Measurements from ENCODE around the gene DRAXIN. TPM values are rescaled to one million over a fixed set of nuclear protein-coding genes. Genes with fewer than 3 reads are reported as not detected.

The DRAXIN gene
- polyA plus RNA-seq, 1 experiment, result 0.04 TPM

- no peak overlapping the region for H3K4me3 ChIP-seq (ENCODE audit: low read depth, low read length)
- CTCF ChIA-PET, result interaction anchor here (0.5 to 1.3 kb wide), 3 partner anchors 12 to 198 kb away, joined by 4 read pairs; no protein-coding TSS in a partner anchor
- POLR2A ChIA-PET, result no interaction called here
These were observed 57.7 kb downstream of the DRAXIN start for GRCh38 chr1:11749203-11749689.

GRCh38 chr1:11749996-11750395 is 58.5 kb downstream of the DRAXIN start:
- Histone ChIP-seq H3K27me3 (ENCODE audit: control insufficient read depth, insufficient read depth, low read length) (no peaks in the 10 kb centered on the region), H3K9me3 (ENCODE audit: control insufficient read depth, insufficient read depth, low read length) (no peaks in the 10 kb centered on the region), H3K27ac (ENCODE audit: low read depth, low read length) (no peak overlapping the region), H3K4me3 (ENCODE audit: low read depth, low read length) (no peak overlapping the region)
- DNase-seq (ENCODE audit: low read depth, low spot score), result no peak
- TF ChIP-seq CTCF (IDR thresholded peaks at IDR 0.05; ENCODE audit: low read depth, low read length), result no peak
- CTCF ChIA-PET, result interaction anchor here (0.5 to 1.3 kb wide), 3 partner anchors 13 to 197 kb away, joined by 4 read pairs; no protein-coding TSS in a partner anchor
- POLR2A ChIA-PET, result interaction anchor here (0.6 kb wide), 1 partner anchor 155 kb away, joined by 9 read pairs; no protein-coding TSS in a partner anchor

More at GRCh38 chr1:11749203-11749689, 57.7 kb downstream of the DRAXIN start:
- no peak overlapping the region for H3K27ac ChIP-seq (ENCODE audit: low read depth, low read length)
- TF ChIP-seq CTCF (IDR thresholded peaks at IDR 0.05; ENCODE audit: low read depth, low read length), result peak; percentile 43
- H3K27me3 ChIP-seq (ENCODE audit: control insufficient read depth, insufficient read depth, low read length), result no peaks in the 10 kb centered on the region
- no peak for DNase-seq (ENCODE audit: low read depth, low spot score)
- H3K9me3 ChIP-seq (ENCODE audit: control insufficient read depth, insufficient read depth, low read length), result no peaks in the 10 kb centered on the region

- ChIA-PET POLR2A (no interaction called here), CTCF (no interaction called here)
- Histone ChIP-seq H3K27ac (ENCODE audit: low read depth, low read length) (no peak overlapping the region), H3K27me3 (ENCODE audit: control insufficient read depth, insufficient read depth, low read length) (peaks cover 3% of the 10 kb centered on the region), H3K9me3 (ENCODE audit: control insufficient read depth, insufficient read depth, low read length) (no peaks in the 10 kb centered on the region), H3K4me3 (ENCODE audit: low read depth, low read length) (no peak overlapping the region)
- TF ChIP-seq CTCF (IDR thresholded peaks at IDR 0.05; ENCODE audit: low read depth, low read length), result no peak
- no peak for DNase-seq (ENCODE audit: low read depth, low spot score)
These were observed 59.6 kb downstream of the DRAXIN start for GRCh38 chr1:11751087-11751486.

- peaks cover 6% of the 10 kb centered on the region for H3K27me3 ChIP-seq (ENCODE audit: control insufficient read depth, insufficient read depth, low read length)
- ChIA-PET CTCF (no interaction called here), POLR2A (interaction anchor here (0.7 kb wide), 1 partner anchor 35 kb away, joined by 3 read pairs; no protein-coding TSS in a partner anchor)
- no peak overlapping the region for H3K4me3 ChIP-seq (ENCODE audit: low read depth, low read length)
- no peak for TF ChIP-seq CTCF (IDR thresholded peaks at IDR 0.05; ENCODE audit: low read depth, low read length)
- no peak overlapping the region for H3K27ac ChIP-seq (ENCODE audit: low read depth, low read length)
- no peaks in the 10 kb centered on the region for H3K9me3 ChIP-seq (ENCODE audit: control insufficient read depth, insufficient read depth, low read length)
- no peak for DNase-seq (ENCODE audit: low read depth, low spot score)
These were observed 61.0 kb downstream of the DRAXIN start for GRCh38 chr1:11752359-11753088.

- TF ChIP-seq CTCF (IDR thresholded peaks at IDR 0.05; ENCODE audit: low read depth, low read length), result no peak
- no peak overlapping the region for H3K4me3 ChIP-seq (ENCODE audit: low read depth, low read length)
- H3K27me3 ChIP-seq (ENCODE audit: control insufficient read depth, insufficient read depth, low read length), result peaks cover 6% of the 10 kb centered on the region
- DNase-seq (ENCODE audit: low read depth, low spot score), result no peak
- H3K9me3 ChIP-seq (ENCODE audit: control insufficient read depth, insufficient read depth, low read length), result no peaks in the 10 kb centered on the region
- ChIA-PET POLR2A (no interaction called here), CTCF (interaction anchor here (0.6 to 0.8 kb wide), 2 partner anchors 34 to 43 kb away, joined by 3 read pairs; no protein-coding TSS in a partner anchor)
- no peak overlapping the region for H3K27ac ChIP-seq (ENCODE audit: low read depth, low read length)
These were observed 62.2 kb downstream of the DRAXIN start for GRCh38 chr1:11753555-11754208.
